Esophagus (tissue), 2 donors: Measurements from ENCODE around the gene CLDN25. TPM values are rescaled to one million over a fixed set of nuclear protein-coding genes. Genes with fewer than 3 reads are reported as not detected.
"Not testable (repeated sequence)": the region's sequence is repeated elsewhere in the genome, so short reads cannot be mapped to it uniquely, and the experiment has no call there.

Experiments
- H3K27ac ChIP-seq, 2 donors: one replicate each; pipeline ENCODE4 v1.5.1; 2013; ENCODE audit warnings: low read depth in 2 of 2, mild to moderate bottlenecking in 2 of 2, inconsistent platforms in 1 of 2, low read length in 1 of 2, moderate library complexity in 1 of 2
- H3K27me3 ChIP-seq, 2 donors: one replicate each; pipeline ENCODE4 v1.6.1; 2013; ENCODE audit warnings: low read length in 2 of 2, control low read depth in 1 of 2, mild to moderate bottlenecking in 1 of 2; ENCODE audit not compliant: insufficient read depth in 2 of 2, control insufficient read depth in 1 of 2
- H3K36me3 ChIP-seq, 2 donors: one replicate each; pipeline ENCODE4 v1.6.1; 2013; ENCODE audit warnings: low read length in 1 of 2; ENCODE audit not compliant: control insufficient read depth in 2 of 2, insufficient read depth in 2 of 2
- H3K4me1 ChIP-seq, 2 donors: one replicate each; pipeline ENCODE4 v1.6.1; 2013; ENCODE audit warnings: low read length in 1 of 2; ENCODE audit not compliant: control insufficient read depth in 2 of 2, insufficient read depth in 2 of 2
- H3K4me3 ChIP-seq, 2 donors: one replicate each; pipeline ENCODE4 v1.5.1; 2013; ENCODE audit warnings: low read length in 2 of 2, mild to moderate bottlenecking in 2 of 2, low read depth in 1 of 2, moderate library complexity in 1 of 2
- H3K9me3 ChIP-seq, 2 donors: one replicate each; pipeline ENCODE4 v1.6.1; 2013; ENCODE audit warnings: mild to moderate bottlenecking in 2 of 2, low read depth in 1 of 2, low read length in 1 of 2, moderate library complexity in 1 of 2; ENCODE audit not compliant: control insufficient read depth in 2 of 2, insufficient read depth in 1 of 2
- WGBS, 2 donors: extraction: QIAGEN DNeasy Blood & Tissue Kit; methylation state at CpG; one replicate each; pipeline ENCODE4 v1.1.7; 2013; 5-methylcytosine and 5-hydroxymethylcytosine counted together
- polyA plus RNA-seq, 2 donors: library from polyadenylated mRNA; stranded (reverse); fragments of 200-250 nt; gene quantifications; one replicate each; pipeline ENCODE4 v1.2.3, GENCODE V29; 2013
- donor health status: healthy with polysubstance abuse.
- donor health status: Bipolar disorder and iron deficiency.

CLDN25 gene
- not detected for polyA plus RNA-seq

- 80 to 82% methylated on average over 4 of the region's 4 CpGs for WGBS, 2 donors
- Histone ChIP-seq H3K27me3 (no peaks in the 10 kb centered on the region), H3K4me3 (no peak within 1 kb of the TSS), H3K27ac (no peak within 1 kb of the TSS), H3K4me1 (no peaks in the 10 kb centered on the region), H3K36me3 (no peaks in the 10 kb centered on the region), H3K9me3 (no peaks in the 10 kb centered on the region)
Observed at GRCh38 chr11:113779496-113779895, at the start of gene CLDN25. TSS of gene CLDN25 (plus strand) at chr11:113779796. CDS start at chr11:113779796, 0 bp downstream.

- Histone ChIP-seq H3K36me3 (no peaks in the 10 kb centered on the region), H3K9me3 (no peaks in the 10 kb centered on the region), H3K4me3 (no peak overlapping the region), H3K4me1 (no peaks in the 10 kb centered on the region), H3K27ac (no peak overlapping the region), H3K27me3 (no peaks in the 10 kb centered on the region)
- WGBS, 2 donors: 42 to 56% methylated on average over 4 of the region's 4 CpGs
Observed at GRCh38 chr11:113730887-113731726, 48.5 kb upstream of the CLDN25 start.

DNA sequence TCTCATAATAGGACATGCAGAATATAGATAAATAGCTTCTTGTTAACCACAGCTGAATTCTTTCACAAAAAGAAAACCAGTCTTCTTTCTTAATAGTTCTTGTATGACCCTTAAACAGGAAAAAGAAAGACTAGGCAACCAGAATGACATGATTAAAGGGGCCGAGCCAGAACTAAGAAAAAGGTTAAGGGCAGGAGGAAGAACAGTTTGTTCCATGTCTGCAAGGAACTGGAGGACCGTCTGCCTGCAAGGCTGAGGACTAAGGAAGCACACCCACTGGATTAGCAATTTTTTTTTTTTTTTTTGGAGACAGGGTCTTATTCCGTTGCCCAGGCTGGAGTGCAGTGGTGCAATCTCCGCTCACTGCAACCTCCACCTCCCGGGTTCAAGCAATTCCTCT, 47.5 kb upstream of the CLDN25 start:
- H3K4me1 ChIP-seq: no peaks in the 10 kb centered on the region
- no peaks in the 10 kb centered on the region for H3K27me3 ChIP-seq
- peaks cover 3% of the 10 kb centered on the region in 2 donors for H3K36me3 ChIP-seq
- no peak overlapping the region for H3K4me3 ChIP-seq
- 87 to 91% methylated on average over 5 of the region's 5 CpGs for WGBS, 2 donors
- H3K9me3 ChIP-seq: no peaks in the 10 kb centered on the region
- H3K27ac ChIP-seq: no peak overlapping the region

DNA sequence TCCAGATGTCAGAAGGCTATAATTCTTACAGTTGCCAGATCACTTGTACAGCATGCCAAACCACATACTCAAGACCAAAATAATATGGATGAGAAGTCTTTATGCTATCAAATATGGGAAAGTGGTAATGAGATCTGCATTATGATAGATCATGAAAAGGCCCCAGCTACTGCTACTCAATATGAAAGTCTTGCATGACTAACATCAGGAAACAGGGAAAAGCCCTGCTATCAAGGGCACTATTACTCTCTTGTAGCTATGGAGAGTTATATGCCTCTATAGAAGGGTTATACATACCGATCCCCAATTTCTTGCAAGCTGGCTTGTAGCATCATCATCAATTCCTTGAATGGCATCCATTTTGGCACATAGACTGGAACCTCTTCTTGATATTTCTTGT, 43.3 kb upstream of the CLDN25 start:
- Histone ChIP-seq H3K27ac (no peak overlapping the region), H3K4me1 (no peaks in the 10 kb centered on the region), H3K4me3 (no peak overlapping the region), H3K27me3 (no peaks in the 10 kb centered on the region), H3K36me3 (peaks cover 6 to 11% of the 10 kb centered on the region in 2 donors), H3K9me3 (no peaks in the 10 kb centered on the region)
- 82 to 90% methylated on average over 1 of the region's 1 CpG for WGBS, 2 donors

DNA sequence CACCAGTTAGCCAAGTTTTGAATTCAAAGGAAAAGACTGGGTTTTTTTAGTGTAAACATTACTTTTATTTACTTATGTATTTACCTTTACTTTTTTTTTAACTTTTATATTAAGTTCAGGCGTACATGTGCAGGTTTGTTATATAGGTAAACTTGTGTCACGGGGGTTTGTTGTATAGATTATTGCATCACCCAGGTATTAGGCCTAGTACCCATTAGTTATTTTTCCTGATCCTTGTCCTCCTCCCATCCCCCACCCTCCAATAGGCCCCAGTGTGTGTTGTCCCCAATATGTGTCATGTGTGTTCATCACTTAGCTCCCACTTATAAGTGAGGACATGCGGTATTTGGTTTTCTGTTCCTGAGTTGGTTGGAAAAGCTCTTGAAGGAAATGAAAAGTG, 26.7 kb upstream of the CLDN25 start:
- no peak overlapping the region for H3K4me3 ChIP-seq
- H3K4me1 ChIP-seq: no peaks in the 10 kb centered on the region
- 95 to 98% methylated on average over 3 of the region's 3 CpGs for WGBS, 2 donors
- H3K9me3 ChIP-seq: no peaks in the 10 kb centered on the region
- H3K27ac ChIP-seq: no peak overlapping the region
- no peaks in the 10 kb centered on the region for H3K27me3 ChIP-seq
- peaks cover 3 to 10% of the 10 kb centered on the region in 2 donors for H3K36me3 ChIP-seq

DNA sequence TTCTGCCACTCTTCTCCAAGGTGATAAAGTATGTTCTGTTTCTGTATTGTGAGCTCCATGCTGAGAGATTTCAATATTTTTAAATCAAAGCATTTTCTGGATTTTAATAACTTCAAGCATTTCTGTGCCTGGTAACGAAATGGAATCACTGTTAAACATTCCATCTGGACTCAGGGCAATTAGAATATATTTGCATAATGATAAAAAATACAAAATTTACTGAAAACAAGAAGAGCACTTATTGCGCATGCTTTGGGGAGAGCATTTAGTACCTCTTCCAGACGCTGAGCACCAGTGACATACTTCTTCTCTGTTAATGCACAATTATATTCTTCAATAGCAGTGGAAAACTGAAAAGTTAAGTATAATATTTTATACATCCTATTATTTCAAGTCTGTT, 19.4 kb upstream of the CLDN25 start:
- no peaks in the 10 kb centered on the region for H3K9me3 ChIP-seq
- no peaks in the 10 kb centered on the region for H3K27me3 ChIP-seq
- no peaks in the 10 kb centered on the region for H3K4me1 ChIP-seq
- 93 to 94% methylated on average over 3 of the region's 3 CpGs for WGBS, 2 donors
- H3K36me3 ChIP-seq: peaks cover 3 to 4% of the 10 kb centered on the region in 2 donors
- H3K4me3 ChIP-seq: no peak overlapping the region
- no peak overlapping the region for H3K27ac ChIP-seq

- H3K9me3 ChIP-seq, H3K36me3 ChIP-seq, H3K4me1 ChIP-seq, H3K4me3 ChIP-seq, H3K27ac ChIP-seq, H3K27me3 ChIP-seq: not testable (repeated sequence)
- WGBS, 2 donors: 98 to 99% methylated on average over 2 of the region's 2 CpGs
Observed at GRCh38 chr11:113763040-113763439, 16.6 kb upstream of the CLDN25 start.

DNA sequence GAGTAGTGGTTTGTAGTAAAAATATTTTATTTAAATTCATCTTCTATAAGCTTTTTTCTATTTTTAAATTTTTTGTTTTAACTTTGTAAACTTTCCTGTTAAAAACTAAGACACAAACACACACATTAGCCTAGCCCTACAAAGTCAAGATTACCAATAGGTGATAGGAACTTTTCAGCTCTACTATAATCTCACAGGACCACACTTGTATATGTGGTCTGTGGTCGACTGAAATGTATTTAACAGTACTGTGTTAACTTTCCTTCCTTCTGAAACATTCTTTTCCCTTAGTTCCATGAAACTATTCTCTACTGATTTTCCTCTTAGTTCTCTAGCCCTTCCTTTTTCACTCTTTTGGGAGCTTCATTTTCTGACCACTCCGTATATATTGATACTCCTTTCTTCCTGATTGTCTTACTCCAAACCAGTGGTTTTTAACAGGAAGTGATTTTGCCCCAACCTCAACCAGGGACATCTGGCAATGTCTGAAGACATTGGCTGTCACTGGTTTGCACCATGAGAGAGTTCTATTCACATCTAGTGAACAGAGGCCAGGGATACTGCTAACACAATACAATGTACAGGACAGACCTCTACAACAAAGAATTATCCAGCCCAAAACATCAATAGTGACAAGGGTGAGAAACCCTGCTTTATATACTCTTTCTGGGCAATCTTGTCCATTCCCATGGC, 14.9 kb upstream of the CLDN25 start:
- Histone ChIP-seq H3K36me3 (peaks cover 2 to 4% of the 10 kb centered on the region in 2 donors), H3K27ac (no peak overlapping the region), H3K4me3 (no peak overlapping the region), H3K9me3 (no peaks in the 10 kb centered on the region), H3K4me1 (no peaks in the 10 kb centered on the region), H3K27me3 (no peaks in the 10 kb centered on the region)
- WGBS, 2 donors: 83 to 85% methylated on average over 2 of the region's 2 CpGs

GRCh38 chr11:113771964-113772363, 7.6 kb upstream of the CLDN25 start:
- Histone ChIP-seq H3K4me3 (no peak overlapping the region), H3K9me3 (no peaks in the 10 kb centered on the region), H3K27ac (no peak overlapping the region), H3K27me3 (no peaks in the 10 kb centered on the region), H3K36me3 (peaks cover 0 to 2% of the 10 kb centered on the region in 2 donors), H3K4me1 (no peaks in the 10 kb centered on the region)
- WGBS, 2 donors: 77 to 84% methylated on average over 3 of the region's 3 CpGs

- H3K4me1 ChIP-seq: no peaks in the 10 kb centered on the region
- peak overlapping the region; percentile 82 to 95 for H3K4me3 ChIP-seq
- peak overlapping the region; percentile 77 to 92 for H3K27ac ChIP-seq
- H3K27me3 ChIP-seq: no peaks in the 10 kb centered on the region
- no peaks in the 10 kb centered on the region for H3K9me3 ChIP-seq
- no peaks in the 10 kb centered on the region for H3K36me3 ChIP-seq
- WGBS, 2 donors: 1% methylated on average over 10 of the region's 10 CpGs
Observed at GRCh38 chr11:113773092-113773415, 6.5 kb upstream of the CLDN25 start.
